Liver (tissue), 9 donors: ENCODE data around the gene SLC12A7. TPM values are rescaled to one million over a fixed set of nuclear protein-coding genes. Genes with fewer than 3 reads are reported as not detected.

Experiments used
- DNase-seq: peaks from one replicate; pipeline ENCODE4 v3.0.0-alpha.2; 2017; ENCODE audit warnings: low spot score
- H3K27ac ChIP-seq, 2 donors: one replicate each; pipeline ENCODE4 v1.7.0; 2013; ENCODE audit warnings: inconsistent platforms in 2 of 2, low read length in 2 of 2, control low read depth in 1 of 2, low read depth in 1 of 2, mild to moderate bottlenecking in 1 of 2
- H3K27me3 ChIP-seq, 4 donors: one replicate each; pipeline versions ENCODE4 v1.6.1 to v1.7.0; 2013; ENCODE audit warnings: low read length in 3 of 4, inconsistent platforms in 1 of 4, mild to moderate bottlenecking in 1 of 4, moderate library complexity in 1 of 4; ENCODE audit not compliant: control insufficient read depth in 4 of 4, insufficient read depth in 4 of 4
- H3K36me3 ChIP-seq, 4 donors: one replicate each; pipeline versions ENCODE4 v1.6.1 to v1.7.0; 2013; ENCODE audit warnings: low read length in 3 of 4, mild to moderate bottlenecking in 3 of 4, low read depth in 1 of 4, moderate library complexity in 1 of 4; ENCODE audit not compliant: control insufficient read depth in 4 of 4, insufficient read depth in 3 of 4
- H3K4me1 ChIP-seq, 4 donors: one replicate each; pipeline versions ENCODE4 v1.6.1 to v1.7.0; 2013; ENCODE audit warnings: low read length in 3 of 4, mild to moderate bottlenecking in 3 of 4, moderate library complexity in 1 of 4; ENCODE audit not compliant: control insufficient read depth in 4 of 4, insufficient read depth in 4 of 4
- H3K4me3 ChIP-seq, 3 donors: one replicate each; pipeline versions ENCODE4 v1.6.1 to v1.7.0; 2013; ENCODE audit warnings: low read length in 3 of 3, control low read depth in 1 of 3, low read depth in 1 of 3, mild to moderate bottlenecking in 1 of 3
- H3K9ac ChIP-seq, 2 donors: one replicate each; pipeline ENCODE4 v1.7.0; 2013; ENCODE audit warnings: low read length in 2 of 2, mild to moderate bottlenecking in 2 of 2, moderate library complexity in 2 of 2, control low read depth in 1 of 2, low read depth in 1 of 2
- H3K9me3 ChIP-seq, 4 donors: one replicate each; pipeline versions ENCODE4 v1.6.1 to v1.7.0; 2013; ENCODE audit warnings: low read length in 3 of 4; ENCODE audit not compliant: control insufficient read depth in 4 of 4
- ATF3 ChIP-seq: IDR thresholded peaks from 2 replicates; pipeline ENCODE4 v1.6.1; 2016; ENCODE audit warnings: antibody characterized with exemption
- CTCF ChIP-seq: fragments of 150-350 bp; IDR thresholded peaks from 2 replicates; pipeline ENCODE4 v1.5.1; 2017; ENCODE audit warnings: improper control_type of control experiment, low read depth, low read length; ENCODE audit not compliant: missing input control
- EGR1 ChIP-seq, 2 donors: IDR thresholded peaks; 2 replicates each; pipeline ENCODE4 v1.6.1; 2016 to 2018; ENCODE audit warnings: antibody characterized with exemption in 2 of 2, low read depth in 2 of 2
- FOXA1 ChIP-seq: IDR thresholded peaks from 2 replicates; pipeline ENCODE4 v1.6.1; 2016; ENCODE audit warnings: antibody characterized with exemption
- FOXA2 ChIP-seq: IDR thresholded peaks from 2 replicates; pipeline ENCODE4 v1.6.1; 2016; ENCODE audit warnings: antibody characterized with exemption
- GABPA ChIP-seq, 2 donors: IDR thresholded peaks in 1 of 2; conservative IDR thresholded peaks in 1 of 2; 2 replicates each; pipeline ENCODE4 v1.6.1; 2016; ENCODE audit warnings: antibody characterized with exemption in 2 of 2, mild to moderate bottlenecking in 1 of 2, moderate library complexity in 1 of 2
- HNF4A ChIP-seq, 2 donors: conservative IDR thresholded peaks; 2 replicates each; pipeline ENCODE4 v1.6.1; 2016; ENCODE audit warnings: antibody characterized with exemption in 2 of 2, mild to moderate bottlenecking in 2 of 2
- HNF4G ChIP-seq: IDR thresholded peaks from 2 replicates; pipeline ENCODE4 v1.6.1; 2016; ENCODE audit warnings: antibody characterized with exemption
- JUND ChIP-seq, 2 donors: IDR thresholded peaks; 2 replicates each; pipeline ENCODE4 v1.6.1; 2016; ENCODE audit warnings: antibody characterized with exemption in 2 of 2
- MAX ChIP-seq: IDR thresholded peaks from 2 replicates; pipeline ENCODE4 v1.6.1; 2016; ENCODE audit warnings: antibody characterized with exemption
- NR2F2 ChIP-seq: IDR thresholded peaks from 2 replicates; pipeline ENCODE4 v1.6.1; 2016; ENCODE audit warnings: antibody characterized with exemption
- RAD21 ChIP-seq, 2 donors: IDR thresholded peaks; 2 replicates each; pipeline ENCODE4 v1.6.1; 2016; ENCODE audit warnings: antibody characterized with exemption in 2 of 2, mild to moderate bottlenecking in 2 of 2
- REST ChIP-seq: IDR thresholded peaks from 2 replicates; pipeline ENCODE4 v1.6.1; 2016; ENCODE audit warnings: antibody characterized with exemption, mild to moderate bottlenecking
- RXRA ChIP-seq, 2 donors: IDR thresholded peaks; 2 replicates each; pipeline ENCODE4 v1.6.1; 2017 to 2018; ENCODE audit warnings: antibody characterized with exemption in 2 of 2, mild to moderate bottlenecking in 1 of 2
- TAF1 ChIP-seq: conservative IDR thresholded peaks from 2 replicates; pipeline ENCODE4 v1.6.1; 2016; ENCODE audit warnings: antibody characterized with exemption, mild to moderate bottlenecking
- YY1 ChIP-seq: IDR thresholded peaks from 2 replicates; pipeline ENCODE4 v1.6.1; 2016; ENCODE audit warnings: antibody characterized with exemption, mild to moderate bottlenecking
- ZBTB33 ChIP-seq: IDR thresholded peaks from 2 replicates; pipeline ENCODE4 v1.6.1; 2016; ENCODE audit warnings: antibody characterized with exemption
- WGBS: extraction: QIAGEN DNeasy Blood & Tissue Kit; methylation state at CpG from one replicate; pipeline ENCODE4 v1.1.7; 2013; 5-methylcytosine and 5-hydroxymethylcytosine counted together
- polyA plus RNA-seq, 2 donors: library from polyadenylated mRNA; stranded (reverse) in 1 of 2; unstranded in 1 of 2; fragments of 200-250 nt in 1 of 2; fragments of >200 nt in 1 of 2; fragmentation: Nextera tagmentation in 1 of 2; extraction: Ambion mirVana in 1 of 2; gene quantifications; one replicate each; pipeline versions ENCODE4 v1.2.1 to v1.2.3, GENCODE V29; 2013 to 2015
- total RNA-seq, 2 donors: library from RNA; depleted of rRNA; stranded (reverse); fragments of >200 nt; gene quantifications; one replicate each; pipeline ENCODE4 v1.2.3, GENCODE V29; 2014
- donor health status: healthy.
- donor health status: healthy.
- donor health status: healthy.
- donor health status: healthy.
- donor health status: healthy.

SLC12A7 gene
- total and polyA plus RNA-seq, 4 donors, result 12.3 to 64.2 (median 28.9) TPM

GRCh38 chr5:1028481-1029281 is 83.2 kb downstream of the SLC12A7 start:
- 83% methylated on average over 26 of the region's 26 CpGs for WGBS
- no peak for DNase-seq
- H3K4me1 ChIP-seq, result no peaks in the 10 kb centered on the region
- no peaks in the 10 kb centered on the region for H3K27me3 ChIP-seq
- no peak overlapping the region for H3K27ac ChIP-seq
- H3K9ac ChIP-seq, result no peak overlapping the region
- H3K4me3 ChIP-seq, result no peak overlapping the region
- no peaks in the 10 kb centered on the region for H3K36me3 ChIP-seq
- TF ChIP-seq TAF1, result no peak
- TF ChIP-seq MAX, result no peak
- TF ChIP-seq JUND (IDR thresholded peaks at IDR 0.05), result no peak
- no peak for TF ChIP-seq HNF4A (conservative IDR thresholded peaks at IDR 0.05)
- TF ChIP-seq GABPA (IDR thresholded peaks at IDR 0.05 in 1 of 2, conservative IDR thresholded peaks at IDR 0.05 in 1 of 2), result no peak
- TF ChIP-seq ZBTB33, result no peak
- TF ChIP-seq YY1, result no peak
- TF ChIP-seq RXRA (IDR thresholded peaks at IDR 0.05), result no peak
- no peak for TF ChIP-seq RAD21 (IDR thresholded peaks at IDR 0.05)
- TF ChIP-seq HNF4G, result no peak
- no peak for TF ChIP-seq FOXA2
- TF ChIP-seq ATF3, result no peak
- TF ChIP-seq CTCF, result no peak
- no peak for TF ChIP-seq FOXA1
- no peak for TF ChIP-seq NR2F2
- no peak for TF ChIP-seq EGR1 (IDR thresholded peaks at IDR 0.05; ENCODE audit: low read depth in 2 of 2)
- no peaks in the 10 kb centered on the region for H3K9me3 ChIP-seq

- no peak for DNase-seq
- no peak overlapping the region for H3K27ac ChIP-seq
- no peaks in the 10 kb centered on the region for H3K4me1 ChIP-seq
- H3K9ac ChIP-seq, result no peak overlapping the region
- H3K27me3 ChIP-seq, result no peaks in the 10 kb centered on the region
- H3K9me3 ChIP-seq, result no peaks in the 10 kb centered on the region
- H3K4me3 ChIP-seq, result no peak overlapping the region
- no peaks in the 10 kb centered on the region for H3K36me3 ChIP-seq
- WGBS, result 90% methylated on average over 40 of the region's 40 CpGs
- TF ChIP-seq CTCF, result no peak
- no peak for TF ChIP-seq FOXA1
- TF ChIP-seq EGR1 (IDR thresholded peaks at IDR 0.05; ENCODE audit: low read depth in 2 of 2), result no peak
- TF ChIP-seq REST, result no peak
- no peak for TF ChIP-seq TAF1
- no peak for TF ChIP-seq YY1
- no peak for TF ChIP-seq ATF3
- no peak for TF ChIP-seq NR2F2
- TF ChIP-seq JUND (IDR thresholded peaks at IDR 0.05), result no peak
Observed at GRCh38 chr5:1027631-1028441, 84.0 kb downstream of the SLC12A7 start.
